ENCODE measurements around the gene CMC1. TPM values are rescaled to one million over a fixed set of nuclear protein-coding genes. Genes with fewer than 3 reads are reported as not detected.

Gene CMC1
- total RNA-seq, 1 experiment from 2014 or later = 22.6 TPM

GRCh38 chr3:28228623-28229022 is 12.8 kb upstream of the CMC1 start:
- H3K4me3 ChIP-seq = no peak overlapping the region
- H3K36me3 ChIP-seq = no peaks in the 10 kb centered on the region; the same call in 1 of the 2 replicates
- H3K27me3 ChIP-seq = no peaks in the 10 kb centered on the region
- 0 out of 2 replicates have a peak, but pooled peaks cover 3% of the 10 kb centered on the region for H3K4me1 ChIP-seq
- no peak for DNase-seq
- H3K27ac ChIP-seq = no peak overlapping the region
- no peaks in the 10 kb centered on the region; the same call in 1 of the 2 replicates for H3K9me3 ChIP-seq (replicated peaks)

DNA sequence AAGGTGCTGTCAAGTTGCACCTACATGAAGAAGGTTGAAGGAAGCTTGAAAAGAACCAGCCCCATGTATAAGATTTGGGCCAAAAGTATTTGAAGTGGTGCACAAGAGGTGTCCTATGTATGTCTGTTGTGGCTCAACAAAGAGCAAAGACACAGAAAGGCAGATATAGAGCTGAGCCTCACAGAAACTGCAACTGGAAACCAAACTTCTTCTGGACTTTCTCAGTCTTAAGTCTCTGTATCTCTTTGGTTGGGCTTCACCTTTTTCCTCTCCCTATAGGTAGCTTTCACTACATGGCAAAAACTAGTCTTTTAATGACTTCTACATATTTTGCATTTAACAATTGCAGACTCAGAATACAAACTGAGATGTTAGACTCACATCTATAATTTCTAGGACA is 8.8 kb upstream of the CMC1 start:
- no peak for DNase-seq
- Histone ChIP-seq H3K9me3 (replicated peaks) (no peaks in the 10 kb centered on the region; the same call in 1 of the 2 replicates), H3K4me3 (no peak overlapping the region), H3K27me3 (no peaks in the 10 kb centered on the region), H3K4me1 (0 out of 2 replicates have a peak, but pooled peaks cover 3% of the 10 kb centered on the region), H3K27ac (no peak overlapping the region), H3K36me3 (no peaks in the 10 kb centered on the region; the same call in 1 of the 2 replicates)

DNA sequence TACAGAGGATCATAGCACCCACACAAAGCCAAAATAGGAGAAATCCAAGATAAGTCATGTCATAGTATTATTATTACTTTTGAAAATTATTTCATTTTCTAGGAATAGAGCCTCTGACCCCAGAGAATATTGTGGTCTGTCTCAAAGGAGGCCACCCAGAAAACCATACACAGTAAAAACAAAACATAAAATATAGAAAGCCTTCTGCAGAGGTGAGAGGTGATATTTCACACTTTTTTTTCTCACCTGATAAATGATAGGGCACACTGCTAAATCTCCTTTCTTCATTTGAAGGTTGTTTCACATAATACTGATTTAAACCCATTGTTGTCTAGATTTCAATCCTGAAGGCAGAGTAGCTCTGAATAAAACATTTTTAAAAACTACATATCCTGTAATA is 7.0 kb upstream of the CMC1 start:
- no peak overlapping the region for H3K27ac ChIP-seq
- no peaks in the 10 kb centered on the region for H3K27me3 ChIP-seq
- no peak for DNase-seq

GRCh38 chr3:28239108-28239507 is 2.3 kb upstream of the CMC1 start:
- Histone ChIP-seq H3K27me3 (no peaks in the 10 kb centered on the region), H3K9me3 (replicated peaks) (no peaks in the 10 kb centered on the region), H3K36me3 (no peaks in the 10 kb centered on the region), H3K27ac (no peak overlapping the region), H3K4me3 (no peak overlapping the region), H3K4me1 (peaks cover 8% of the 10 kb centered on the region)
- DNase-seq = no peak

More for the DNA sequence above, 7.0 kb upstream of the CMC1 start:
- Histone ChIP-seq H3K9me3 (replicated peaks) (no peaks in the 10 kb centered on the region), H3K36me3 (no peaks in the 10 kb centered on the region; the same call in 1 of the 2 replicates), H3K4me1 (0 out of 2 replicates have a peak, but pooled peaks cover 2% of the 10 kb centered on the region), H3K4me3 (no peak overlapping the region)

GRCh38 chr3:28240441-28240840 is 978 bp upstream of the CMC1 start:
- peaks cover 8% of the 10 kb centered on the region for H3K4me1 ChIP-seq
- H3K27ac ChIP-seq = no peak overlapping the region
- peak; percentile 37 to 61 for DNase-seq
- H3K4me3 ChIP-seq = peak overlapping the region; percentile 82
- no peaks in the 10 kb centered on the region for H3K27me3 ChIP-seq
- H3K9me3 ChIP-seq (replicated peaks) = no peaks in the 10 kb centered on the region
- no peaks in the 10 kb centered on the region for H3K36me3 ChIP-seq

DNA sequence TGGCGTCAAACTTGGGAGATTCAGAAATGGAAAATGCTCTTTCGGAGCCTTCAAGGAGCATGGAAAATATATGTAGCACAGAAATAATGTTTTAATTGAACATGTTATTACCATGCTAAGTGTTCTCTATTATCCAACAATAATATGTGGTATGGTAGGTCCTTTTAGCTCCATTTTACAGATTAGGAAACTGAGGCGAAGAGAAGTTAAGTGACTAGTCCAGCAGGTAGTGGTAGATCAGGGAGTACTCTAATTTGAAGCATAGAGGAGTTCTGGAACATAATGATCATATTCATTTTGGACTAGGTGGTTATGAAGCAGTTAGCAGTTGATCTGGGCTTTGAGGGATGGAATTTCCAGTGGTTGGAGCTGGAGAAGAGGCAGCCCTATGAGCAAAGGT is 1.1 kb downstream of the CMC1 start:
- no peaks in the 10 kb centered on the region for H3K9me3 ChIP-seq (replicated peaks)
- H3K36me3 ChIP-seq = no peaks in the 10 kb centered on the region
- no peak overlapping the region; the same call in 1 of the 2 replicates for H3K27ac ChIP-seq
- H3K27me3 ChIP-seq = no peaks in the 10 kb centered on the region
- peak overlapping the region; percentile 82 for H3K4me3 ChIP-seq
- peaks cover 8% of the 10 kb centered on the region for H3K4me1 ChIP-seq
- DNase-seq = no peak

DNA sequence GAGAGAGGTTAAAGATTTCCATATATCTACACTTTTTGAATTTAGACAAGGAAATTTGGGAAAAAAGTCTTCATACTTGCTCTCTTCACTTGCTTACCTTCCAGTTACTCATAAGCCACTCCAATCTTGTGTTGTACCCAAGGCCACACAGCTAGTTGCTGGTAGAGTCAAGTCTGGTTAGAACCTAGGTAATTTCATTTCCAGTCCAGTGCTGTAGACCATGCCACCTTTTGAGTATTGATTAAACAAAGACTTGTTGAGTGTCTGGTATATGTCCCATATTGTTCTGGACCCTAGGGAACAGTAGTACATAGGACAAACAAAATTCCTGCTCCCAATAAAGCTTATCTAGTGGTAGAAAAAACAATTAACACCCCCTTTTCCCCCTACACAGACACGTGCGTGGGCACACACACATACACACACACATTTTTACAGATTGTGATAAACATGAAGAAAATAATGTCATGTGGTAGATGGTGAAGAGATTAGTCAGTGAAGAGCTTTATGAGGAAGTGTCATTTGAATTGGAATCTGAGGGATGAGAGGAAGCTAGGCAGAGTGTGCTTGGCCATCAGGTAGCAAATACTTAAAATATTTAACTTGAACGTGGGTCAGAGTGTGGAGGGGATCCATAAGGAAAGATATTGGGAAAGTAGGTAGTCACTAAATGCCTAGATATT is 2.1 kb downstream of the CMC1 start:
- DNase-seq = no peak
- peaks cover 8% of the 10 kb centered on the region for H3K4me1 ChIP-seq

GRCh38 chr3:28244491-28244890 is 3.1 kb downstream of the CMC1 start:
- Histone ChIP-seq H3K36me3 (no peaks in the 10 kb centered on the region), H3K4me3 (no peak overlapping the region), H3K4me1 (peaks cover 8% of the 10 kb centered on the region), H3K27me3 (no peaks in the 10 kb centered on the region), H3K27ac (no peak overlapping the region), H3K9me3 (replicated peaks) (no peaks in the 10 kb centered on the region)
- no peak for DNase-seq

More for the DNA sequence above, 2.1 kb downstream of the CMC1 start:
- H3K36me3 ChIP-seq = no peaks in the 10 kb centered on the region
- H3K9me3 ChIP-seq (replicated peaks) = no peaks in the 10 kb centered on the region
- H3K27ac ChIP-seq = no peak overlapping the region
- H3K4me3 ChIP-seq = no peak overlapping the region
- H3K27me3 ChIP-seq = no peaks in the 10 kb centered on the region

GRCh38 chr3:28247286-28247685 is 5.9 kb downstream of the CMC1 start:
- peak; percentile 9 to 52 for DNase-seq
- Histone ChIP-seq H3K4me1 (no peaks in the 10 kb centered on the region; the same call in 1 of the 2 replicates), H3K9me3 (replicated peaks) (no peaks in the 10 kb centered on the region), H3K27me3 (no peaks in the 10 kb centered on the region), H3K4me3 (no peak overlapping the region), H3K36me3 (no peaks in the 10 kb centered on the region), H3K27ac (no peak overlapping the region)

- DNase-seq = no peak
- Histone ChIP-seq H3K4me1 (no peaks in the 10 kb centered on the region), H3K27me3 (no peaks in the 10 kb centered on the region), H3K9me3 (replicated peaks) (no peaks in the 10 kb centered on the region), H3K4me3 (no peak overlapping the region), H3K36me3 (no peaks in the 10 kb centered on the region), H3K27ac (no peak overlapping the region)
These were observed 9.6 kb downstream of the CMC1 start for GRCh38 chr3:28250999-28251398.

DNA sequence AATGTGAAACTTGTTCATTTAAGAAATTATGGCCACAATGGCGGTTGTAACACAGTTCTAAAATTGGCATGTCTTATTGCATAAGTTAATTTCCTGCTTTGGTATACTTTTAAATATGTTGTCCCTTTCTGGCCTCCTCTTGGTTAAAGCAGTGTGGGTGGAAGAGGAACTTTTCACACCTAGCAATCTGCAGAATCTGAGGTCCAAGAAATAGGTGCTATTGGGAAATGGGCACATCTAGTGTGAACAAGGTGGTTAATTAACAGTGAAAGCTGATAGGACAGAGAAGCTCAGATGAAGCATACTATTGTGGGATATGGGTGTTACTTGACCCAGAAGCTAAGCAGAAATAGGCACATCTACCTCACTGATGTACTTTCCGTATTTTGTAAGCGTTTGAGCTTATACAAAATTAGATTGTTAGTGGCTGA is 10.6 kb downstream of the CMC1 start:
- H3K4me3 ChIP-seq = no peak overlapping the region
- no peaks in the 10 kb centered on the region for H3K4me1 ChIP-seq
- H3K27me3 ChIP-seq = no peaks in the 10 kb centered on the region
- no peak for DNase-seq
- no peaks in the 10 kb centered on the region for H3K9me3 ChIP-seq (replicated peaks)
- no peak overlapping the region for H3K27ac ChIP-seq
- H3K36me3 ChIP-seq = no peaks in the 10 kb centered on the region

DNA sequence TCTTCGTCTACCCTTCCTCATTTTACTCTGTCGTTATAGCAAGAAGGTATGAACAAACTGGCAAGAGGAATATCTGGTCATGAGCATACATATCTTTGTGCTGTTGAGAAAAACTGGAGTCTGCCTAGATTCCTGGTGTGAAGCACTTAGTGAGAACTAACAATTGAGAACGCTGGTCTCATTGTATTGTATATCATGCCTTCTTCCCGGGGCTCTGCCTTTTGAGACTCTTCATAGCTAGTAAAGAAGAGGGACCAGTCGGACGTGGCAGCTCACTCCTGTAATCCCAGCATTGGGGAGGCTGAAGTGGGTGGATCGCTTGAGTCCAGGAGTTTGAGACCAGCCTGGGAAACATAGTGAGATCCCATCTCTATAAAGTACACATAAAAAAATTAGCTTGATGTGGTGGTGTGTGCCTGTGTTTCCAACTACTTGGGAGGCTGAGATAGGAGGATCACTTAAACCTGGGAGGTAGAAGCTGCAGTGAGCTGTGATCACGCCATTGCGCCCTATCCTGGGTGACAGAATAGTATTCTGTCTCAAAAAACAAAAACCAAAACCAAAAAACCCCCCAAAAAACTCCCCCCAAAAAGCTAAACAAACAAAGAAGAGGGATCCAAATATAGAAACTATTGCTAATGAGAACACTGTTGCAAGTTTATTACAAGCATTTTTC is 11.8 kb downstream of the CMC1 start:
- no peaks in the 10 kb centered on the region for H3K4me1 ChIP-seq
- no peak overlapping the region for H3K27ac ChIP-seq
- DNase-seq = no peak
- H3K36me3 ChIP-seq = no peaks in the 10 kb centered on the region
- no peak overlapping the region for H3K4me3 ChIP-seq
- H3K27me3 ChIP-seq = no peaks in the 10 kb centered on the region
- no peaks in the 10 kb centered on the region for H3K9me3 ChIP-seq (replicated peaks)

- Histone ChIP-seq H3K4me1 (peaks cover 6% of the 10 kb centered on the region), H3K9me3 (replicated peaks) (no peaks in the 10 kb centered on the region), H3K4me3 (no peak overlapping the region), H3K27me3 (no peaks in the 10 kb centered on the region), H3K36me3 (no peaks in the 10 kb centered on the region; the same call in none of the 2 replicates), H3K27ac (no peak overlapping the region)
- no peak for DNase-seq
These were observed 20.6 kb downstream of the CMC1 start for GRCh38 chr3:28262001-28262400.

DNA sequence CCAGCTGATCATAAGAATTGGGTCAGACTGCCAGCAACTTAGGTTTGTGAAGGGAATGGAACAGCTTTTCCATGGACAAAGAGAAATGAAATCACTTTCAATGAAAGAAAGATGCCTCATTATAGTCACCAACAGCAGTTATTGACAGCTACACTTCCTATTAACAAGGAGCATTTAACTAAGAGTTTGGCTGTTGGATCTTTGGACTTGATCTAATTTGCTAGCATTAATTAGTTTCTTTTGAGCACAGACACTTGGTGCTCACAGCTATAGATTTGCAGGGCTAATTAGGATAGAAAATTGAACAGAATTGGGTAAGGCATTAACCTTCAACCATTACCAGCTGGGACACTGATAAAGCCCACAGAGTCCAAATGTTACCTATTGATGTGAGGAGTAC is 24.2 kb downstream of the CMC1 start:
- Histone ChIP-seq H3K4me1 (peaks cover 6% of the 10 kb centered on the region), H3K27me3 (no peaks in the 10 kb centered on the region), H3K36me3 (no peaks in the 10 kb centered on the region; the same call in none of the 2 replicates), H3K4me3 (no peak overlapping the region), H3K27ac (no peak overlapping the region), H3K9me3 (replicated peaks) (no peaks in the 10 kb centered on the region)
- DNase-seq = no peak

GRCh38 chr3:28267984-28268849 is 26.8 kb downstream of the CMC1 start:
- H3K27me3 ChIP-seq = no peaks in the 10 kb centered on the region
- no peak overlapping the region for H3K4me3 ChIP-seq
- H3K4me1 ChIP-seq = no peaks in the 10 kb centered on the region
- peaks cover 5% of the 10 kb centered on the region for H3K9me3 ChIP-seq (replicated peaks)
- no peak overlapping the region for H3K27ac ChIP-seq
- no peak for DNase-seq
- peaks cover 1% of the 10 kb centered on the region for H3K36me3 ChIP-seq

All from SJCRH30 (cell line).